Immature natural killer cell (primary cell): Measurements from ENCODE around the gene ATF2. TPM values are rescaled to one million over a fixed set of nuclear protein-coding genes. Genes with fewer than 3 reads are reported as not detected.

Source experiments
- DNase-seq, 3 donors: peaks; one replicate each; pipeline ENCODE4 v3.0.0; 2022; ENCODE audit warnings: mixed read lengths in 1 of 3
- H3K27ac Mint-ChIP-seq, 6 donors: one replicate each; pipeline ENCODE4 v1.8.0; 2020; ENCODE audit warnings: mixed read lengths in 6 of 6, mild to moderate bottlenecking in 5 of 6, inconsistent platforms in 4 of 6, moderate library complexity in 3 of 6
- H3K27me3 Mint-ChIP-seq, 3 donors: one replicate each; pipeline ENCODE4 v1.8.0; 2020 to 2021; ENCODE audit warnings: low read depth in 3 of 3, mild to moderate bottlenecking in 3 of 3, mixed read lengths in 3 of 3, moderate library complexity in 3 of 3, inconsistent platforms in 1 of 3
- H3K36me3 Mint-ChIP-seq, 3 donors: one replicate each; pipeline ENCODE4 v1.8.0; 2020; ENCODE audit warnings: mixed read lengths in 3 of 3, inconsistent platforms in 2 of 3, mild to moderate bottlenecking in 2 of 3
- H3K4me1 Mint-ChIP-seq, 2 donors: one replicate each; pipeline ENCODE4 v1.8.0; 2020; ENCODE audit warnings: inconsistent platforms in 2 of 2, mild to moderate bottlenecking in 2 of 2, mixed read lengths in 2 of 2, moderate library complexity in 1 of 2
- H3K4me3 Mint-ChIP-seq, 5 donors: one replicate each; pipeline ENCODE4 v1.8.0; 2020; ENCODE audit warnings: mild to moderate bottlenecking in 5 of 5, mixed read lengths in 5 of 5, inconsistent platforms in 3 of 5, moderate library complexity in 3 of 5
- H3K9me3 Mint-ChIP-seq, 6 donors: one replicate each; pipeline ENCODE4 v1.8.0; 2020; ENCODE audit warnings: mild to moderate bottlenecking in 6 of 6, mixed read lengths in 6 of 6, inconsistent platforms in 4 of 6, moderate library complexity in 3 of 6
- polyA plus RNA-seq, 3 donors: library from polyadenylated mRNA; unstranded; fragments of 300-500 nt; fragmentation: Illumina TruSeq; gene quantifications; one replicate each; pipeline ENCODE4 v1.2.3, GENCODE V29; 2021

ATF2 gene
- polyA plus RNA-seq, 3 donors from 2014 or later, result 21.2 to 42.7 (median 35.5) TPM

DNA sequence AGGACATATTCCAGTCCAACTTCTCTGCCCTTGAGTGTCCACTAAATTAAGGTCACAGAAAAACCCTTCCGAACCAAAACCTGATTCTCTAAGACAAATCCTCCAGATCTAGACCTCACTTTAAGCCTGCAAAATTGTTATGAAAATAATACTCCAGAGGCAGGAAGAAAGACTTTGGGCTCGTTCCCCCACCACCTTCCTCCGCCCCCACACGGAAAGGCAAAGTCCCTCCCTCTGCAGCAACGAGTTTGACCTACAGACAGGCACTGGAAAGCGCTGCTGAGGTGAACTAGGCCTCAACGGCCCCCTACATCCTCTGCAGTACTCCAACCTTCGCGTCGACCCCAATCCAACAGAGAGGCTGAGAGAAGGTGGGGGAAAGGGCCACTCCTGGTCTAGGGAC lies 12.7 kb upstream of the ATF2 start:
- peak overlapping the region; percentile 82 to 95 (median 88) for H3K27ac Mint-ChIP-seq
- peak; percentile 31 to 36 (median 34) for DNase-seq
- peaks cover 0 to 20% (median 11%) of the 10 kb centered on the region in 3 donors for H3K36me3 Mint-ChIP-seq
- peak overlapping the region; percentile 77 to 95 (median 94) for H3K4me3 Mint-ChIP-seq
- peaks cover 3 to 6% (median 5%) of the 10 kb centered on the region in 3 donors for H3K27me3 Mint-ChIP-seq
- peaks cover 19 to 26% of the 10 kb centered on the region in 2 donors for H3K4me1 Mint-ChIP-seq
- no peaks in the 10 kb centered on the region for H3K9me3 Mint-ChIP-seq

DNA sequence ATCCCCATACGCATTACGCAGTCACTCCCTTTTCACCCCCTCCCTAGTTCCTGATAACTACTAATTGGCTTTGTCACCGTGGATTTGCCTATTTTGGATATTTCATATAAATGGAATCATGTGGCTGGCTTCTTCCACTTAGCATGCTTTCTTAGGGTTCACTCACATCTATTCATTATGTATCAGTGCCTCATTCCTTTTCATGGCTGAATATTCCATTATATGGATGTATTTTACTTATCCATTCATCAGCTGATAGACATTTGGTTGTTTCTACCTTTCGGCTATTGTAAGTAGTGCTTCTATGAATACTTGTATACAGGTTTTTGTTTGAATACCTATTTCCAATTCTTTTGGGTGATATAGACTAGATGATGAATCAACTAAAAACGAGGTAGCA lies 8.6 kb upstream of the ATF2 start:
- no peak overlapping the region for H3K4me3 Mint-ChIP-seq
- peaks cover 6 to 21% (median 8%) of the 10 kb centered on the region in 3 donors for H3K36me3 Mint-ChIP-seq
- no peak for DNase-seq
- peak overlapping the region in 2 of 6 donors; percentile 36 to 48 for H3K27ac Mint-ChIP-seq
- H3K4me1 Mint-ChIP-seq, result peaks cover 17 to 26% of the 10 kb centered on the region in 2 donors
- no peaks in the 10 kb centered on the region for H3K9me3 Mint-ChIP-seq
- peaks cover 2% of the 10 kb centered on the region in 3 donors for H3K27me3 Mint-ChIP-seq

DNA sequence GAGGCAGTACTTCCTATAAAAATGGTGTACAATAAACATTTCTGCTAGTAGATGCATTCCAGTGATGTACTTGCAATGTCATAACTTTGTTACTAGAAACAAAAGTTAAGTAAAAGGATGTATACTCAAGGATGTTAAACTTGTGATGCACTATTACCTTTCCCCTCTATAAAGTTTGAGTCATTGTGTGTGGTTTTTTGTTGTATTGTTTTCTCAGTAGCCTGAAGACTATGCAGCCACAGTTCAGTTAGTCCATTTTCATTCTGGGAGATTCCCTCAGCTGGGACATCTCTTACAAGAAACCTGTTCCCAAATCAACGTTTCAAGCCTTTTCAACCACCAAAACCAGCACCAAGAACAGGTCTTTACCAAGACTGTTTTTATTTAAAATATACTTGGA lies 7.9 kb upstream of the ATF2 start:
- Mint-ChIP-seq H3K36me3 (peaks cover 4 to 19% (median 8%) of the 10 kb centered on the region in 3 donors), H3K27ac (no peak overlapping the region), H3K4me3 (no peak overlapping the region), H3K9me3 (no peaks in the 10 kb centered on the region), H3K4me1 (peaks cover 12 to 21% of the 10 kb centered on the region in 2 donors), H3K27me3 (peaks cover 0 to 3% (median 0%) of the 10 kb centered on the region in 3 donors)
- no peak for DNase-seq

GRCh38 chr2:175175320-175175719 lies 7.3 kb upstream of the ATF2 start:
- Mint-ChIP-seq H3K36me3 (peaks cover 4 to 19% (median 8%) of the 10 kb centered on the region in 3 donors), H3K9me3 (no peaks in the 10 kb centered on the region), H3K4me1 (peaks cover 6 to 19% of the 10 kb centered on the region in 2 donors), H3K27ac (peak overlapping the region in 2 of 6 donors; percentile 21 to 45), H3K27me3 (peaks cover 0 to 4% (median 0%) of the 10 kb centered on the region in 3 donors), H3K4me3 (no peak overlapping the region)
- no peak for DNase-seq

DNA sequence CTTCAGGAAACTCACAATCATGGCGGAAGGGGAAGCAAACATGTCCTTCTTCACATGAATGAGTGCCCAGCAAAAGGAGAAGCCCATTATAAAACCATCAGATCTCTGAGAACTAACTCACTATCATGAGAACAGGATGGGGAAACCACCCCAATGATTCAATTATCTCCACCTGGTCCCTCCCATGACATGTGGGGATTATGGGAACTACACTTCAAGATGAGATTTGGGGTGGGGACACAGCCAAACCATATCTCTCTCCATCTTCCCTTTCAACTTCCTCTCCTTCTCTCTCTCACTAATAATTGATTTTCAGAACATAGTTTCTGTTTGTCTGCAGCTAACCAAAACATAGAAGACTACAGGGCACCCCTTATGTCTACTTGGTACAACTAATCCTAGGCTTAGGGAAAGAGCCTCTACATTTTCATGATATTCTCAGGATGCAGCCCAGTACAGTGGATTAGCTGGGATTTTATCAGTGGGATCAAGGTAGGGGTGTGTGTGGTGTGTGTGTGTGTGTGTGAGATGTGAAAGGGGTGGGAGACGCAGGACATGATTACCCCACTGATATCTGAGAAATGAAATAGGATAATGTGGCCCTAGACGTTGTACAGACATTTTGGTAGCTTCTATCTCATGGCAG lies 2.8 kb upstream of the ATF2 start:
- Mint-ChIP-seq H3K4me1 (peaks cover 29 to 55% of the 10 kb centered on the region in 2 donors), H3K4me3 (no peak overlapping the region), H3K27ac (peak overlapping the region in 1 of 6 donors; percentile 15), H3K36me3 (peaks cover 0 to 8% (median 5%) of the 10 kb centered on the region in 3 donors), H3K27me3 (peaks cover 2 to 6% (median 4%) of the 10 kb centered on the region in 3 donors), H3K9me3 (no peaks in the 10 kb centered on the region)
- no peak for DNase-seq

- Mint-ChIP-seq H3K36me3 (peaks cover 0 to 4% (median 0%) of the 10 kb centered on the region in 3 donors), H3K9me3 (no peaks in the 10 kb centered on the region), H3K4me1 (peaks cover 38 to 64% of the 10 kb centered on the region in 2 donors), H3K4me3 (peak overlapping the region; percentile 95 to 100 (median 99)), H3K27me3 (peaks cover 2 to 6% (median 4%) of the 10 kb centered on the region in 3 donors), H3K27ac (peak overlapping the region; percentile 98 to 99 (median 99))
- no peak for DNase-seq
Measured at GRCh38 chr2:175169191-175169590, 1.2 kb upstream of the ATF2 start.

- Mint-ChIP-seq H3K27ac (peak overlapping the region; percentile 98 to 99 (median 99)), H3K9me3 (no peaks in the 10 kb centered on the region), H3K4me3 (peak overlapping the region; percentile 95 to 100 (median 99)), H3K4me1 (peaks cover 39 to 69% of the 10 kb centered on the region in 2 donors), H3K27me3 (peaks cover 4 to 6% (median 4%) of the 10 kb centered on the region in 3 donors), H3K36me3 (peaks cover 0 to 4% (median 0%) of the 10 kb centered on the region in 3 donors)
- no peak for DNase-seq
Measured at GRCh38 chr2:175168564-175168945, 552 bp upstream of the ATF2 start.

DNA sequence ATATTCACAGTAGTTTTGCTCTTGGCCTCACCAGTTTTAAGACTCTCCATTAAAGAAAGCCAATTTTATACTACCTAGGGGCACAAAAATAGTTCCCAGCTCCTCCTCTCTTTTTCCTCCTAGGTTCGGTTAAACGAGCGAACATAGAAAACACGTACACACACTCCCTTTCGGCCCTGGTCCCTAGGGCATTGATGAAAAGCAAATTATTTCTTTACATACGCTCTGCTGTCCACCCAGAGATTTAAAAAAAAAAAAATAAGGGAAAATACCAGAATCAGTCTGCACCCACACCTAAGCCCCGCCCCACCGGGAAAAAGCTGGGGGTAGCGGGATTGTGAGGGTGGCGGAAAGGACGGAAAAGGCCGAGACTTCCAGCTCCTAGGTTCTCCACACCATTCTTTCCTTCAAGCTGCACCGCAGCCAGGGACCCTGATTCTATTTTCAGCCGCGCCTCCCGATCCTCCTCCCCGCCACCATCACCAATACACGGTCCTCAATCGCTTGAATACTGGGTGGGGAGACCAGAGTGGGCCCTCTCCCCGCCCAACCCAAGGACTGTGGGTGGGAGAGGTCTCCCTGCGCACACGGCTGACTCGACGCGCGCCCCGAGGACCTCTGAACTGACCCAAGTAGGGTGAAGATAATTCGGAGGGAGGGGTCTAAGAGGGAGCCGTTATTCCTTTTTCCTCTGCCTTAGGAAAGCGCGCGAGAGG lies 769 bp downstream of the ATF2 start:
- no peaks in the 10 kb centered on the region for H3K36me3 Mint-ChIP-seq
- H3K27ac Mint-ChIP-seq, result peak overlapping the region; percentile 98 to 99 (median 99)
- H3K27me3 Mint-ChIP-seq, result peaks cover 4 to 6% (median 4%) of the 10 kb centered on the region in 3 donors
- H3K4me3 Mint-ChIP-seq, result peak overlapping the region; percentile 95 to 100 (median 99)
- DNase-seq, result no peak
- no peaks in the 10 kb centered on the region for H3K9me3 Mint-ChIP-seq
- H3K4me1 Mint-ChIP-seq, result peaks cover 43 to 78% of the 10 kb centered on the region in 2 donors

- Mint-ChIP-seq H3K27ac (peak overlapping the region in 5 of 6 donors; percentile 98 to 99 (median 99)), H3K4me3 (peak overlapping the region; percentile 95 to 100 (median 99)), H3K36me3 (no peaks in the 10 kb centered on the region)
Measured at GRCh38 chr2:175166216-175166824, 1.7 kb downstream of the ATF2 start.

GRCh38 chr2:175164235-175164634 lies 3.8 kb downstream of the ATF2 start:
- no peak for DNase-seq
- H3K9me3 Mint-ChIP-seq, result no peaks in the 10 kb centered on the region
- H3K27me3 Mint-ChIP-seq, result peaks cover 2 to 6% (median 4%) of the 10 kb centered on the region in 3 donors
- peaks cover 45 to 86% of the 10 kb centered on the region in 2 donors for H3K4me1 Mint-ChIP-seq
- H3K27ac Mint-ChIP-seq, result peak overlapping the region in 3 of 6 donors; percentile 12 to 44 (median 37)
- peak overlapping the region in 1 of 5 donors; percentile 27 for H3K4me3 Mint-ChIP-seq
- H3K36me3 Mint-ChIP-seq, result no peaks in the 10 kb centered on the region

More at GRCh38 chr2:175166216-175166824, 1.7 kb downstream of the ATF2 start:
- peaks cover 44 to 87% of the 10 kb centered on the region in 2 donors for H3K4me1 Mint-ChIP-seq
- H3K9me3 Mint-ChIP-seq, result no peaks in the 10 kb centered on the region
- peaks cover 4 to 6% (median 4%) of the 10 kb centered on the region in 3 donors for H3K27me3 Mint-ChIP-seq
- DNase-seq, result no peak

DNA sequence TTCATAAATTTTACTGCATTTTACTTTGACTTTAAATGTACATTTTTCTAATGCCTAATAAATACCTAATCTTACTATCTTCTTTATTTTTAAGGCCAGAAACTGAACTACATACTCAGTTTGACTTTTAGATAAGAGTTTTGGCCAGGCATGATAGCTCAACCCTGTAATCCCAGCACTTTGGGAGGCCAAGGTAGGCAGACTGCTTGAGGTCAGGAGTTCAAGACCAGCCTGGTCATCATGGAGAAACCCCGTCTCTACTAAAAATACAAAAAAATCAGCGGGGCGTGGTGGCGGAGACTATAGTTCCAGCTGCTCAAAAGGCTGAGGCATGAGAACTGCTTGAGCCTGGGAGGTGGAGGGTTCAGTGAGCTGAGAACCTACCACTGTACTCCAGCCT lies 9.1 kb downstream of the ATF2 start:
- Mint-ChIP-seq H3K4me1 (peaks cover 30 to 67% of the 10 kb centered on the region in 2 donors), H3K27me3 (peaks cover 0 to 2% (median 0%) of the 10 kb centered on the region in 3 donors), H3K27ac (no peak overlapping the region), H3K4me3 (no peak overlapping the region), H3K36me3 (peaks cover 0 to 3% (median 0%) of the 10 kb centered on the region in 3 donors), H3K9me3 (no peaks in the 10 kb centered on the region)
- DNase-seq, result no peak

DNA sequence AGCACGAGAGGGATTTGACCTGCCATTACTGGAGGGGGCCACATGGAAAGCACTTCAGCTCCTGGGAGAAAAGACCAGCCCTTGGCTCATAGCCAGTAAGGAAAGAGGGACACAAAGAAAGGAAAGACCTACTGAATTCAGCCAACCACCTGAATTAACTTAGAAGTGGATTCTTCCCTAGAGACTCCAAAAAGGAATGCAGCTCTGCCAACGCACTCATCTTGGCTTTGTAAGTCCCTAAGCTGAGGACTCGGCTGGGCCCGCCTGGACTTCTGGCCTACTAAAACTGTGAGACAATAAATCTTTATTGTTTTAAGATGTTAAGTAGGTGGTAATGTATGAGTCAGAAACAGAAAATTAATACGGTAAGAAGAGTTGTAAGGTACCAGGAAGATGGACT lies 11.5 kb downstream of the ATF2 start:
- peaks cover 0 to 3% (median 0%) of the 10 kb centered on the region in 3 donors for H3K36me3 Mint-ChIP-seq
- H3K4me3 Mint-ChIP-seq, result no peak overlapping the region
- H3K9me3 Mint-ChIP-seq, result no peaks in the 10 kb centered on the region
- H3K27me3 Mint-ChIP-seq, result peaks cover 0 to 2% (median 0%) of the 10 kb centered on the region in 3 donors
- DNase-seq, result no peak
- H3K27ac Mint-ChIP-seq, result no peak overlapping the region
- H3K4me1 Mint-ChIP-seq, result peaks cover 43 to 68% of the 10 kb centered on the region in 2 donors

- Mint-ChIP-seq H3K4me1 (peaks cover 46 to 67% of the 10 kb centered on the region in 2 donors), H3K36me3 (peaks cover 0 to 6% (median 2%) of the 10 kb centered on the region in 3 donors)
Measured at GRCh38 chr2:175154661-175155082, 13.3 kb downstream of the ATF2 start.

More at GRCh38 chr2:175154661-175155082, 13.3 kb downstream of the ATF2 start:
- Mint-ChIP-seq H3K4me3 (peak overlapping the region in 2 of 5 donors; percentile 5 to 47), H3K9me3 (no peaks in the 10 kb centered on the region), H3K27me3 (peaks cover 0 to 2% (median 0%) of the 10 kb centered on the region in 3 donors), H3K27ac (peak overlapping the region in 5 of 6 donors; percentile 3 to 87 (median 45))
- no peak for DNase-seq
